DOHH2 (cell line): ENCODE data around the gene MYCBPAP.

Experiments
- CTCF ChIP-seq: fragments of 200-600 bp; sonication (generic); IDR thresholded peaks from one replicate; pipeline ENCODE4 v1.5.1; 2014; ENCODE audit warnings: antibody characterized with exemption, mild to moderate bottlenecking, low read depth, low read length; ENCODE audit not compliant: poor library complexity, severe bottlenecking
- EZH2phosphoT487 ChIP-seq: fragments of 200-600 bp; sonication (generic); IDR thresholded peaks from 2 replicates; pipeline ENCODE4 v1.6.1; 2017; ENCODE audit warnings: borderline replicate concordance, mild to moderate bottlenecking, antibody characterized with exemption, low read length, moderate library complexity, mixed read lengths

GRCh38 chr17:50523208-50523607 is 15.0 kb downstream of the MYCBPAP start:
- TF ChIP-seq EZH2phosphoT487, result no peak
- TF ChIP-seq CTCF, result no peak
